Progenitor cell of endocrine pancreas (in vitro differentiated cells): ENCODE measurements around the gene CISH. TPM values are rescaled to one million over a fixed set of nuclear protein-coding genes. Genes with fewer than 3 reads are reported as not detected.

Source experiments
- DNase-seq: peaks from one replicate; pipeline ENCODE4 v3.0.0; 2021; ENCODE audit warnings: low spot score; ENCODE audit not compliant: unreplicated experiment
- H3K27ac Mint-ChIP-seq: 2 replicates; pipeline ENCODE4 v1.8.0; 2021; ENCODE audit warnings: mild to moderate bottlenecking, moderate library complexity, mixed read lengths
- H3K27me3 Mint-ChIP-seq: 2 replicates; pipeline ENCODE4 v1.8.0; 2021; ENCODE audit warnings: mixed read lengths
- H3K36me3 Mint-ChIP-seq: 2 replicates; pipeline ENCODE4 v1.8.0; 2022; ENCODE audit warnings: mixed read lengths; ENCODE audit not compliant: insufficient read depth
- H3K4me1 Mint-ChIP-seq: 2 replicates; pipeline ENCODE4 v1.8.0; 2021; ENCODE audit warnings: low read depth, mixed read lengths
- H3K4me3 Mint-ChIP-seq: 2 replicates; pipeline ENCODE4 v1.8.0; 2021; ENCODE audit warnings: low read depth, mild to moderate bottlenecking, moderate library complexity, mixed read lengths
- H3K9me3 Mint-ChIP-seq: 2 replicates; pipeline ENCODE4 v1.8.0; 2021; ENCODE audit warnings: low read depth, mixed read lengths
- CTCF ChIP-seq: fragments of 200-600 bp; sonication (generic); IDR thresholded peaks from one replicate; pipeline ENCODE4 v1.5.0; 2021; ENCODE audit warnings: antibody characterized with exemption, mild to moderate bottlenecking; ENCODE audit not compliant: unreplicated experiment
- total RNA-seq: library from RNA; stranded (reverse); gene quantifications from 2 replicates; pipeline ENCODE4 v1.2.1, GENCODE V29; 2021

CISH gene
- total RNA-seq, 1 donor from 2014 or later = 5.2 TPM

- H3K9me3 Mint-ChIP-seq = no peaks in the 10 kb centered on the region
- no peak for DNase-seq
- no peaks in the 10 kb centered on the region for H3K36me3 Mint-ChIP-seq
- no peak overlapping the region for H3K27ac Mint-ChIP-seq
- no peak for TF ChIP-seq CTCF
- no peaks in the 10 kb centered on the region for H3K27me3 Mint-ChIP-seq
- H3K4me1 Mint-ChIP-seq = peaks cover 1% of the 10 kb centered on the region
- H3K4me3 Mint-ChIP-seq = no peak overlapping the region
These were observed 13.9 kb upstream of the CISH start for GRCh38 chr3:50625231-50626182.

GRCh38 chr3:50624634-50625033 is 13.1 kb upstream of the CISH start:
- no peaks in the 10 kb centered on the region for H3K36me3 Mint-ChIP-seq
- no peaks in the 10 kb centered on the region for H3K27me3 Mint-ChIP-seq
- H3K4me3 Mint-ChIP-seq = no peak overlapping the region
- peaks cover 1% of the 10 kb centered on the region for H3K4me1 Mint-ChIP-seq
- no peak overlapping the region for H3K27ac Mint-ChIP-seq
- no peak for DNase-seq
- TF ChIP-seq CTCF = no peak
- no peaks in the 10 kb centered on the region for H3K9me3 Mint-ChIP-seq

GRCh38 chr3:50623840-50624474 is 12.4 kb upstream of the CISH start:
- DNase-seq = no peak
- H3K4me3 Mint-ChIP-seq = no peak overlapping the region
- H3K27ac Mint-ChIP-seq = peak overlapping the region; percentile 63
- H3K9me3 Mint-ChIP-seq = no peaks in the 10 kb centered on the region
- no peaks in the 10 kb centered on the region for H3K36me3 Mint-ChIP-seq
- no peak for TF ChIP-seq CTCF
- no peaks in the 10 kb centered on the region for H3K27me3 Mint-ChIP-seq
- peaks cover 1% of the 10 kb centered on the region for H3K4me1 Mint-ChIP-seq

GRCh38 chr3:50622881-50623280 is 11.3 kb upstream of the CISH start:
- Mint-ChIP-seq H3K27ac (no peak overlapping the region), H3K4me3 (no peak overlapping the region), H3K9me3 (no peaks in the 10 kb centered on the region), H3K4me1 (peaks cover 4% of the 10 kb centered on the region), H3K36me3 (no peaks in the 10 kb centered on the region), H3K27me3 (no peaks in the 10 kb centered on the region)
- TF ChIP-seq CTCF = no peak
- no peak for DNase-seq

GRCh38 chr3:50620820-50621219 is 9.2 kb upstream of the CISH start:
- Mint-ChIP-seq H3K36me3 (no peaks in the 10 kb centered on the region), H3K27ac (no peak overlapping the region), H3K4me3 (no peak overlapping the region), H3K4me1 (peaks cover 11% of the 10 kb centered on the region), H3K27me3 (no peaks in the 10 kb centered on the region), H3K9me3 (no peaks in the 10 kb centered on the region)
- no peak for DNase-seq
- no peak for TF ChIP-seq CTCF
